ENCODE results near the gene IKBKE.

Gene IKBKE

GRCh38 chr1:206469411-206469932, 804 bp upstream of the IKBKE start:
- TF ChIP-seq PAX5 (IDR thresholded peaks at IDR 0.05; ENCODE audit: insufficient read depth, low read length, severe bottlenecking), result no peak
- TF ChIP-seq SPI1 (IDR thresholded peaks at IDR 0.05; ENCODE audit: low read depth, low read length), result no peak
- no peak for TF ChIP-seq POU2F2 (IDR thresholded peaks at IDR 0.05; ENCODE audit: low read depth, low read length)
- no peak for TF ChIP-seq POLR2A (IDR thresholded peaks at IDR 0.05; ENCODE audit: low read depth, low read length)
- TF ChIP-seq TAF1 (IDR thresholded peaks at IDR 0.05; ENCODE audit: low read depth, low read length), result no peak
- no peak for TF ChIP-seq POLR2AphosphoS5 (IDR thresholded peaks at IDR 0.05; ENCODE audit: low read depth, low read length)
- DNase-seq (ENCODE audit: insufficient read length, low spot score) (no peak), FAIRE-seq (no peak)

- peak; percentile 50; the same call in 1 of the 2 replicates for TF ChIP-seq POLR2AphosphoS5 (IDR thresholded peaks at IDR 0.05; ENCODE audit: low read depth, low read length)
- TF ChIP-seq POU2F2 (IDR thresholded peaks at IDR 0.05; ENCODE audit: low read depth, low read length), result no peak
- TF ChIP-seq TAF1 (IDR thresholded peaks at IDR 0.05; ENCODE audit: low read depth, low read length), result peak; percentile 23; the same call in 1 of the 2 replicates
- TF ChIP-seq POLR2A (IDR thresholded peaks at IDR 0.05; ENCODE audit: low read depth, low read length), result peak; percentile 70; the same call in 1 of the 2 replicates
- no peak for TF ChIP-seq SPI1 (IDR thresholded peaks at IDR 0.05; ENCODE audit: low read depth, low read length)
- DNase-seq (ENCODE audit: insufficient read length, low spot score) (peak; percentile 42), FAIRE-seq (peak; percentile 83)
These were observed 577 bp downstream of the IKBKE start for GRCh38 chr1:206470692-206471414.

DNA sequence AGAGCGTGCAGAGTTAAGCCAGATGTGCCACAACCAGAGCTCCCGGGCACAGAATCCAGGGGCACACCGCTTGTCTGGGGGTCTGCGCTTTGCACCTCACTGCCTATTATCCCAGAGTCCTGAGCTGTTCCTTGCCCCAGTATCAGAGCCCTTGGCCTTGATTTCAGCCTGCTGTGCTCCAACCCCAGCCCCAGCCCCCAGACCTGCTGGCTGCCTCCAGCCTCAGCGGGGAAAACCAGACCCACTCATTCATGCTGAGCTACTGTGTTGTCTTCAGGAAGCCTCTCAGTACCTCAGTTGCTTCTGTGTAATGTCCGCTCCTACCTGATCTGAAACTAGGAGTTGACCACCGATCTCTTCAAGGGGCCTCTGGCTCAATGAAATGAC, 1.1 kb downstream of the IKBKE start:
- FAIRE-seq, result no peak
- no peak for DNase-seq (ENCODE audit: insufficient read length, low spot score)
- TF ChIP-seq POLR2A (IDR thresholded peaks at IDR 0.05; ENCODE audit: low read depth, low read length) (0 out of 2 replicates have a peak, but pooled peaks have one; percentile 5), PAX5 (IDR thresholded peaks at IDR 0.05; ENCODE audit: insufficient read depth, low read length, severe bottlenecking) (no peak), SPI1 (IDR thresholded peaks at IDR 0.05; ENCODE audit: low read depth, low read length) (no peak)

- TF ChIP-seq PAX5 (IDR thresholded peaks at IDR 0.05; ENCODE audit: insufficient read depth, low read length, severe bottlenecking) (no peak), POU2F2 (IDR thresholded peaks at IDR 0.05; ENCODE audit: low read depth, low read length) (no peak), SPI1 (IDR thresholded peaks at IDR 0.05; ENCODE audit: low read depth, low read length) (no peak), POLR2AphosphoS5 (IDR thresholded peaks at IDR 0.05; ENCODE audit: low read depth, low read length) (no peak), TAF1 (IDR thresholded peaks at IDR 0.05; ENCODE audit: low read depth, low read length) (no peak)
- DNase-seq (ENCODE audit: insufficient read length, low spot score) (no peak), FAIRE-seq (no peak)
These were observed 1.7 kb downstream of the IKBKE start for GRCh38 chr1:206472024-206472423.

- no peak for FAIRE-seq
- no peak for DNase-seq (ENCODE audit: insufficient read length, low spot score)
- TF ChIP-seq POLR2AphosphoS5 (IDR thresholded peaks at IDR 0.05; ENCODE audit: low read depth, low read length), result no peak
- TF ChIP-seq POLR2A (IDR thresholded peaks at IDR 0.05; ENCODE audit: low read depth, low read length), result no peak
- TF ChIP-seq TAF1 (IDR thresholded peaks at IDR 0.05; ENCODE audit: low read depth, low read length), result no peak
- no peak for TF ChIP-seq SPI1 (IDR thresholded peaks at IDR 0.05; ENCODE audit: low read depth, low read length)
- TF ChIP-seq PAX5 (IDR thresholded peaks at IDR 0.05; ENCODE audit: insufficient read depth, low read length, severe bottlenecking), result no peak
- TF ChIP-seq POU2F2 (IDR thresholded peaks at IDR 0.05; ENCODE audit: low read depth, low read length), result no peak
These were observed 2.2 kb downstream of the IKBKE start for GRCh38 chr1:206472454-206472853.

DNA sequence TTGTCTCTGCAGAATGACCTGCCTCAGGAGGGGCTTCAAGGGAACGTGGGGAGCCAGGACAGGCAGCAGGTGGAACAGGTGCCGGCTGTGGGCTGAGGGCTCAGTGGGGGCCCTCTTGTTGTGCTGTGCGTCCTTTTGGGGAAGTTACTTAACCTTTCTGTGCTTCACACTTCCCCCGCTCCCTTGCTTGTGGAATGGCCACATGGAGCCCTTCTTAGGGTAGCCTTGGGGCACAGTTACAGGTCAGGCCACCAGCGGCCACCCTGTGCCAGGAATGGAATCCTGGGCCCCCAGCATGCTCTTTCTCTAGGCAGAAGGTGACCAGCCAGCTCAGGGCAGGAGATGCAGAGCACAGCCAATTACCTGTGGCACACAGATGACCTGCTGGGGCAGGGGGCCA, 2.6 kb downstream of the IKBKE start:
- FAIRE-seq (no peak), DNase-seq (ENCODE audit: insufficient read length, low spot score) (no peak)
- TF ChIP-seq POU2F2 (IDR thresholded peaks at IDR 0.05; ENCODE audit: low read depth, low read length) (no peak), TAF1 (IDR thresholded peaks at IDR 0.05; ENCODE audit: low read depth, low read length) (no peak), PAX5 (IDR thresholded peaks at IDR 0.05; ENCODE audit: insufficient read depth, low read length, severe bottlenecking) (no peak), SPI1 (IDR thresholded peaks at IDR 0.05; ENCODE audit: low read depth, low read length) (no peak)

DNA sequence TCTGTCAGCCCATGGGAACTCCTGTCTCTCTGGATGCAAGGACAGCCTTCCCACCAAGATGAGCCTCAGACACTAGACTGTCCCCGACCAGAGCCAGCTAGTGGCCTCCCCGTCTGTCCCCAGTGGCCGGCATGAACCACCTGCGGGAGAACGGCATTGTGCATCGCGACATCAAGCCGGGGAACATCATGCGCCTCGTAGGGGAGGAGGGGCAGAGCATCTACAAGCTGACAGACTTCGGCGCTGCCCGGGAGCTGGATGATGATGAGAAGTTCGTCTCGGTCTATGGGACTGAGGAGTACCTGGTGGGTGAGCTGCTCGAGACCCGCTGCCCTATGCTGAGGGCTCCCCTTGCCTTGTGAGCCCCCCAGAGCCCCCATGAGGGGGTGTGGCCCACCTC, 5.8 kb downstream of the IKBKE start:
- TF ChIP-seq SPI1 (IDR thresholded peaks at IDR 0.05; ENCODE audit: low read depth, low read length) (no peak), POLR2A (IDR thresholded peaks at IDR 0.05; ENCODE audit: low read depth, low read length) (no peak), PAX5 (IDR thresholded peaks at IDR 0.05; ENCODE audit: insufficient read depth, low read length, severe bottlenecking) (no peak), TAF1 (IDR thresholded peaks at IDR 0.05; ENCODE audit: low read depth, low read length) (no peak)
- no peak for DNase-seq (ENCODE audit: insufficient read length, low spot score)
- no peak for FAIRE-seq

DNA sequence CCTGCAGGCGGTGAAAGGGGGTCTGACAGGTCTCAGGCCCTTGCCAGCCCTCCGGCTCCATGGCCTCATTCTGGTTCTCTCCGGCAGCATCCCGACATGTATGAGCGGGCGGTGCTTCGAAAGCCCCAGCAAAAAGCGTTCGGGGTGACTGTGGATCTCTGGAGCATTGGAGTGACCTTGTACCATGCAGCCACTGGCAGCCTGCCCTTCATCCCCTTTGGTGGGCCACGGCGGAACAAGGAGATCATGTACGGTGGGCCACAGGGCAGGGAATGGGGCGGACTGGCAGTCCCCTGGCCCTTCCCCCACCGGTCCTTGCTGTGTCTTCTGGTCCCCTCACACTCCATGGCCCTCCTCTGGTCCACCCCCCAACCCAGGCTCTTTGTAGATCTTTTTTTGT, 6.3 kb downstream of the IKBKE start:
- DNase-seq (ENCODE audit: insufficient read length, low spot score), result no peak
- TF ChIP-seq POU2F2 (IDR thresholded peaks at IDR 0.05; ENCODE audit: low read depth, low read length) (no peak), TAF1 (IDR thresholded peaks at IDR 0.05; ENCODE audit: low read depth, low read length) (no peak), PAX5 (IDR thresholded peaks at IDR 0.05; ENCODE audit: insufficient read depth, low read length, severe bottlenecking) (no peak), SPI1 (IDR thresholded peaks at IDR 0.05; ENCODE audit: low read depth, low read length) (no peak), POLR2AphosphoS5 (IDR thresholded peaks at IDR 0.05; ENCODE audit: low read depth, low read length) (no peak), POLR2A (IDR thresholded peaks at IDR 0.05; ENCODE audit: low read depth, low read length) (no peak)
- no peak for FAIRE-seq

GRCh38 chr1:206477110-206477509, 6.8 kb downstream of the IKBKE start:
- FAIRE-seq (no peak), DNase-seq (ENCODE audit: insufficient read length, low spot score) (no peak)
- no peak for TF ChIP-seq POLR2A (IDR thresholded peaks at IDR 0.05; ENCODE audit: low read depth, low read length)
- no peak for TF ChIP-seq PAX5 (IDR thresholded peaks at IDR 0.05; ENCODE audit: insufficient read depth, low read length, severe bottlenecking)
- TF ChIP-seq TAF1 (IDR thresholded peaks at IDR 0.05; ENCODE audit: low read depth, low read length), result no peak
- no peak for TF ChIP-seq POU2F2 (IDR thresholded peaks at IDR 0.05; ENCODE audit: low read depth, low read length)
- TF ChIP-seq POLR2AphosphoS5 (IDR thresholded peaks at IDR 0.05; ENCODE audit: low read depth, low read length), result no peak
- TF ChIP-seq SPI1 (IDR thresholded peaks at IDR 0.05; ENCODE audit: low read depth, low read length), result no peak
